Measurements from ENCODE around the gene PCNX2. TPM values are rescaled to one million over a fixed set of nuclear protein-coding genes. Genes with fewer than 3 reads are reported as not detected.
"Not testable (repeated sequence)": the region's sequence is repeated elsewhere in the genome, so short reads cannot be mapped to it uniquely, and the experiment has no call there.

PCNX2 gene
- total RNA-seq, 1 donor from 2014 or later = 22.1 TPM

DNA sequence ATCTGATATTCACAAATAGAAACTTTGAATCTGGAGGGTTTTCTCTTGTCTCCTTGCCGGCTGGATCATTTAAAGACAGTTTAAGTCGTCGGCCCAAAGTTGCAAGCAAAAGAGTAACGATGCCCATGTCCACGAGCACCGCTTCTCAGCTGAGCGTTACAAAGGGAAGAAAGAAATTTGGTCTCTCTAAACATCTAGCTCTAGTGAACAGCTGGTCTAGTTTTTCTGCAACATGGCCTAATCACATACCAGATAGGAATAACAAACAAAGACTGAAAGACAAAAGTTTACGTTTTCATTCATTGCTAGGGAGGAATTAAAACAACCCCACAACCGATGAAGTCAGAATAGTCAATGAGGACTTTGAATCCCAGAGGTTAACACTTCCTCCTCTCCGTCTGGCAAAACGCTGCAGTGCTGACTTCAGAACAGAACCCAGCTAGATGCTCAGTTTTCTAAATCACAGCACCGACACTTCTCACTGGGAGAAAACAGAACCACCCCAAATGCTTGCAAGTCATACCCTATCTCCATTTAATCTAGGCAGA lies 275.7 kb downstream of the PCNX2 start:
- intact Hi-C loops (cut with micrococcal nuclease) = no loop called here

DNA sequence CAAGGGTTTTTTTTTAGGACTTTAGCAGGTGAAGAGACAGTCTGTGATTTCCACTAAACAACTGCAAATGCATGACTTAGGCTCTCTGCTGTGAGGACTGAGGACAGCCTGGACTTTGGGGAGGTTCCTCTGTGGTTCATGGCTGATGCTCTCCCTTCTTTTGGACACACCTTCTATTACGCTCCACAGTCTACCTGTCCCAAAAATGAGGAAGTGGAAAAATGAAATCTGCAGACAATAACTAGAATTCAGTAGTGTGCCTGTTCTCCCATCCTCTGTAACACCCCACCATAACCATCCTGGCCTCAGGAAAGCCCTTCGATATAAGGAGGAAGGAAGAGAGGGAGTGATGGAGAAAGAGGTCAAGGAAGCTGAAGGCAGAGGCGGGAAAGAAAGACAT lies 276.4 kb downstream of the PCNX2 start:
- intact Hi-C loops (cut with micrococcal nuclease) = no loop called here

DNA sequence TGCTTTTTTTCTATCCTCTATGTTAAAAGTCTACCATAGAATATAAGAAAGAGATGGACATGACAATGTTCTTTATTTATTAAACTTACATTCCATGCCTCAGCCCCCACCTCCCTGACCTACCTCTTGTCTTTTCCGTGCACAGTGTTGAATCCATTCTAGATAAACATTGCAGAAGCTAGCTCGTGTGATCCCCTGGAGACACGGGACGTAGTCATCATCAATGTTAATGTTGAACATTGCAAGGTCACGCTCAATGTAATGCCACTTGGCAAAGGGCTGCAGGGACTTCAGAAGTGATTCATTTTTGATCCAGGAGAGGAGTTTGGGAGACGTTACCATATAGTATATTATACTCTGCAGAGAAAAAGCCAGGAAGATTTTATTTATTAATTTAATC lies 278.7 kb downstream of the PCNX2 start:
- intact Hi-C loops (cut with micrococcal nuclease) = no loop called here

DNA sequence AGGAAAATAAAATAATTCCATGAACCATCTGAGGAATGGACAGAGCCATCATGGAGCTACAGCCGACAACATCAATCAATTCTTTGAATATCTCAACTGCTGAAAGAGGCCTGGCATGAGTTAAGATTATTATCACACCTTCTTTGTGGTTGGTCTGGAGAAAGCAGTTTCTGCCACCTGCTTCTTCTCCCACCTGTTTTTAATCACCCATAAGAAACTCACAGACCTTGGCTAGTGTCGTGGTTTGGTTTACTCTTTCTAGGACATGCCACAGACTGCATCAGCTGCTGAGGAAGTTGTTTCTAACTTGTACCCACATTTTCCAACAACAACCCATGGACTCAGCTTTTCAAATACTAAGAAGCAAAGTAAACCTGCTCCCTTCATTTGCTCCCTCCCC lies 279.6 kb downstream of the PCNX2 start:
- intact Hi-C loops (cut with micrococcal nuclease) = no loop called here

DNA sequence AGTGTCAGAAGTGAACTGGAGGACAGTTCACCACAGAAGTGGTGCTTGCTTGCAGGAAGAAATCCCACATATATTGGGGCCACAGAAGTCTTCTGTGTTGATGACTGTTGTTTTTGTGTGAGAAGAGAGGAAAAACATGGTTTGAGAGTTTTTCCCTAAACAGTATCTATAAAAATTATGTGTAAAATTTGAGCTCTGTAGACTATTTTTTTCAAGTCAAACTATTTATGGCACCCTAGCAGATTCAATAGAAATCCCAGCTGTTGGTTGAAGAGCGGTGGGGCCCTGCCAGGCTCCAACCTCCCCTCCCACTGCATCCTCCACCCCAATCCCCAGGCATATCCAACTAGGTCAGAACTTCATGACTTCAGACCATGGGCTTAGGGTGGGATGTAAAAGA lies 283.5 kb downstream of the PCNX2 start:
- intact Hi-C loops (cut with micrococcal nuclease) = no loop called here

DNA sequence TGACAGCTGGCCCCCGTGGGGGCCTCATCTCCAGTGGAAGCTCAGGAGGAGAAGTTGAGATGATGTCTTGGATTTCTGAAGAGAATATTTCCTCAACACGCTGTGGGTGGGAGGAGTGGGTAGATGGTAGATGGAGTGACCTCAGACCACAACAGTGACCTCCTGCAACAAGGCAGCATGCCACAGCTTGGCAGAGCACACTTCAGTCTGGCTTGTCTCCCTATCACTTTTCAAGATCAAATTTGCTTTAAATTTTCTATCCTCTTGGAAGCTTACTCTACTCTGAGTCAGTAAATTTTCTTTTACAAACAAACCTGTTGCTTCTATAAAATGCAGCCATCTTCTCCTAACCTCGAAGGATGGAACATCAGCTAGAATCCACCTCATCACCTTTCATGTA lies 285.4 kb downstream of the PCNX2 start:
- intact Hi-C loops (cut with micrococcal nuclease) = no loop called here

DNA sequence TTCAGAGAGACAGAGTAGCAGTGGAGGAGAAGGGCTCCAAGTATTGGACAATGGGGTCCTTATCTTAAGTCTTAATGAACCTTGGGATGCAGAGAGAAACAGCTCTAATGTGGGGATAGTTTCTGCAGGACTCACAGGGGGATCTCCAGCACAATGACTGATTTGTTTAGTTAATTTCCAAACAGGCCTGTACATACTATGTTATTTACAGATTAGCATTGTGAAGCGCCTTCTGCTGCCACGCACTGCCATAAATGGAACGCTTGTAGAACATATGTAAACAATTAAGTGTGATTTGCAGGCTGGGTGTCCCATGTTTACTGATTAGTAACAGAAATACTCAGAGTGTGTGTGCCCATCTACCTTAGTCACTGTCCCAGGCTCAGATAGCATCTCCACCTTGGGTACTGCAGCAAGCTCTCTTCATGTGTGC lies 289.0 kb downstream of the PCNX2 start:
- intact Hi-C loops (cut with micrococcal nuclease) = no loop called here

DNA sequence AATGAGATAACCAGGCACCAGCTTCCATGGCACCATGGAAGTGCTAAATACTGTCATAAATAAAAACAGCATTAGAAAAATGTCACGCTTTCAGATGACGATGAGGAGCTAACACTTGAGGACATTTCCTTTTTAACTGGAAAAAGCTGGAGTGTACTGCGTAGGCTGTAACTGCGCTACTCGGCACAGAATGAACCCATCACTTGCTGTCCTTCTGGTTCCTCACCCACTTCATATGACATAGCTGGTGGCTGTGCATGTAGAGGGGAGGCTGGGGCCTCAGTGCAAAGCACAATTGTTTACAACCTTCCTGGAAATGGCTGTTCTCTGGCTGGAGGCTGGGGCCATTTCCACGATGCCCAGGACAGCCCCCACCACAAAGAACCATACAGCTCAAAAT lies 289.4 kb downstream of the PCNX2 start:
- intact Hi-C loops (cut with micrococcal nuclease) = no loop called here

DNA sequence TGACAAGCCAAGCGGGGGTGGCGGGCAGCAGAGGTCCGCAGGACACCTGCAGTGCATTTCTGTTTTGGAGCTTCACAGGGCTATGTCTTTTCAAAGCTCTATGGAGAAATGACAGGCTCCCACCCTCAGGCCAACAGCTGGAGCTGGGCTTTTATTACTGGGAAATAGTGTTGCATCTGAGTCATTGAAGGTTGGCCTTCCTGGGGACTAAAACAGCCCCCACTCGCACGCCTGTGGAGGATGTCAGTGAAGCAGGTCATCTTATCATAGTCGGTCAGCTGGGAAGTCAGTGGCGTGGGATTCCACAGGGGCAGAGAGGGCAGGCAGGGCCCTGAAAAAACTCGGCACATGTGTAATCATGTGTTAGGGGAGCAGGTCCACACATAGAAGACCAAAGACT lies 289.8 kb downstream of the PCNX2 start:
- intact Hi-C loops (cut with micrococcal nuclease) = no loop called here

DNA sequence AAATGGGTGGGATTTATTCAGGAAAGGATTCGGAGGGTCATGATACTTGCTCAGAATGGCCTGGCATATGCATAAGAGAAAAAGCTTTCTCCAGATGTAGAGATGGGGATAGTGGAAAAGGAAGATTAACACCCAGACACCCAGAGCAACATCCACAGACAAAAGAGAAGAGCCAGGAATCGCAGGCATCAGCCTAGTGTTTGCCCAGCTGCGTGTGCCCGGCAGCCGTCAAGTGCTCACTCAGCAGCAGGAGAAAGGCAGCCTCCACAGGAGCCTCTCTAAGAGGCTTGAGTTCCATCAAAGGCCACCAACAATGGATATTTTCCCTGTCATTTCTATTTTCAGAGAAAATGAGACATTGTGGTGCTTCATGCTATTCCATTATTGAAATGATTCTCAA lies 290.4 kb downstream of the PCNX2 start:
- intact Hi-C loops (cut with micrococcal nuclease) = no loop called here

DNA sequence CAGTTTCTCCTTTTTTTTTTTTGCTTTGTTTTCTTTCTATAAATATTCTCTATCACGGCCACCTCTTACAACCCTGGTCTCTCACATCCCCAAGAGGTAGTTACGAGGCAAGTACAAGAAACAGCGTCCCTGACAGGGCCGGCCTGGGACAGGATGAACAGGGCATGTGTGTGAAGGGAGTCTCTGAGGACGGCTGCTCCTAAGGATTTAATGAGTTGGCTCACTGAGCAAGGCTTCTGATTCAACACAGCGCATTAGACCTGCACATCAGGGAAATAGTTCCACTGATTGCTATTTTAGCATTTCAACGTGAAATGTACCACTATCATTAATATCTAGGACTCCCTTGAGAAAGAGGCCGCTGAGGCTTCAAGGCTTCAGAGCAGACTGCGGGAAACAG lies 291.1 kb downstream of the PCNX2 start:
- intact Hi-C loops (cut with micrococcal nuclease) = no loop called here

DNA sequence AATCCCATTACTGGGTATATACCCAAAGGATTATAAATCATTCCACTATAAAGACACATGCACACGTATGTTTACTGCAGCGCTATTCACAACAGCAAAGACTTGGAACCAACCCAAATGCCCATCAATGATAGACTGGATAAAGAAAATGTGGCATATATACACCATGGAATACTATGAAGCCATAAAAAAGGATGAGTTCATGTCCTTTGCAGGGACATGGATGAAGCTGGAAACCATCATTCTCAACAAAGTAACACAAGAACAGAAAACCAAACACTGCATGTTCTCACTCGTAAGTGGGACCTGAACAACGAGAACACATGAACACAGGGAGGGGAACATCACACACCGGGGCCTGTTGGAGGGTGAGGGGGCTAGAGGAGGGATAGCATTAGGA lies 291.9 kb downstream of the PCNX2 start:
- intact Hi-C loops (cut with micrococcal nuclease) = not testable (repeated sequence)

DNA sequence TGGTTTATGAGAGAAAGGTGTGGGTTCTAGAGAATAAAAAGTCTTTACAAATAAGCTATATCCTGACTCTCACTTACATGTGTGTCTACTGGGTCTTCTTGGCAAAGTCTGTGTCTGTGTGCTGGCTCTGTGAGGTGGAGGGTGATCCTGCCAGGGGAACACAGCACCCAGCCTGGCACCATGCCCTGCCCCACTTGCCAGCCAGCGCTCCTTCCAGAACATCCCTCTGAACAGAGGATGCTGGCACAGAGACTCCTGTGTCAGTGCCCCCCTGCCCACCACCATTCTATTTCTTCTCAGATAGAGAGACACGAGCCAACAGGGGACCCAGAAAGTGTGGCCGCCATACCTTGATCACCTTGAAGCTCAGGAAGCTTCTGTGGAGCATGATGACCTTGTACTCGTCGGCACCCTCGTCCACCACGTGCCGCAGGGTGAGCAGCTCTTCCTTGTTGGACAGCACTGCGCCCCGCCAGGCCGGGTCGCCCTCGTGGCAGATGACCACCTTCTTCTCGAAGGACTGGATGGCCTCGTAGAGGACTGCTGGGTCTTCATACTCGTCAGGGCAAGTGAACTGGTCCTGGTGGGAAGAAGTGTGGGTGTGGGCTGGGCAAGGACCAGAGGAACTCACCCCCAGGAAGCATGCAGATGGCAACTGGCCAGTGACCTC lies 295.4 kb downstream of the PCNX2 start:
- intact Hi-C loops (cut with micrococcal nuclease) = no loop called here

DNA sequence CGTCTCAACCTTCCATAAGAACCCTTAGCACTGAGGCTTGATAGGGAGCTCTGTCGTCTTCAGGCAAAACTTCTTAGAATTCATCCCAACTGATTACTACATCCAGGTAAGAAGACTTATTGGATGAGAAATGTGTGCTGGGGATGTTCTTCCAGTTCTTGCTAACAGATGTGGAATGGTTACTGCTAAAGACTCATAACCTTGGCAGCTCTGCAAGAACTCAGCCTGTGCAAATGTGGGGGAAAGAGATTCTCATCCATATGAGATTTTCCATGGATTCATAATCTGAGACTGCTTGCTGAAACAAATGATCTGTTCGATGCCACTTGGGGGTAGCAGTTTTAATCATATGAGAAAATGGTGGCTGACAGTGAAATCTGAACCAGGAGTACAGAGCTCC lies 296.9 kb downstream of the PCNX2 start:
- intact Hi-C loops (cut with micrococcal nuclease) = no loop called here

DNA sequence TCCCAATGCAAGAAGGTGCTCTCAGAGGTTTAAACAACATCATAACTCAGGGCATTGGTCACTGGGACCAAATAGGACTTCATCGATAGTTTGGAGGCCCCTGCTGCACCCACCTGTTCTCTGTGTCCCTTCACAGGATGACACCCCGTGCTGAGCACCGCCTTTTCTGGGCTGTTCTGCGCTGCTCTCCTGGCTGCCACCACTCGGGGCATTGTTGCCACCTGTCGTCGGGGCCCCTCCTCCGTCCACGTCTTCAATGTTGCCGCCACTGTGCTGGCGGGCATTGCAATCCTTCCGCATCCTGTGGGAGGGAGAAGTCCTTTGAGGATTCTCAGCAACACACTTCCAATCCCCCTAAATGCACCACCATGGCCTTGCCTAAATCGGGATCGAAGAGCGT lies 297.4 kb downstream of the PCNX2 start:
- intact Hi-C loops (cut with micrococcal nuclease) = no loop called here

DNA sequence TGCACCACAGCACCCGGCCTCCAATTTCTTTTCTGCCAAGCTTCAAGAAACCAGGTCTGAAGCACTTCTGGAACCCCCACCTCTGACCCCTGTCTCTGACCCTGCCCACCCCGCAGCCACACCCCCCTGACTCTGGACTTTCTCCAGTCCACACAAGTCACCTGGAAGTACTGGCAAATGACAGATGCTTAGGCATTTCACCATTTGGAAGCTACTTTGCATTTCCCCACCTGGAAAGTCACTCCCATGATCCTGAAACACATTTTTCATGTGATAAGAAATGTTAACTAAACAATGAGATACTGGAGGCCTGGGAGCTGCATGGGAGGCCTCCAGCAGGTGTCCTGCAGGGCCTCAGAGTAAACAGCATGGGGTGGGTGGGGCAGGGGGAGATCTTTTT lies 299.4 kb downstream of the PCNX2 start:
- intact Hi-C loops (cut with micrococcal nuclease) = no loop called here

DNA sequence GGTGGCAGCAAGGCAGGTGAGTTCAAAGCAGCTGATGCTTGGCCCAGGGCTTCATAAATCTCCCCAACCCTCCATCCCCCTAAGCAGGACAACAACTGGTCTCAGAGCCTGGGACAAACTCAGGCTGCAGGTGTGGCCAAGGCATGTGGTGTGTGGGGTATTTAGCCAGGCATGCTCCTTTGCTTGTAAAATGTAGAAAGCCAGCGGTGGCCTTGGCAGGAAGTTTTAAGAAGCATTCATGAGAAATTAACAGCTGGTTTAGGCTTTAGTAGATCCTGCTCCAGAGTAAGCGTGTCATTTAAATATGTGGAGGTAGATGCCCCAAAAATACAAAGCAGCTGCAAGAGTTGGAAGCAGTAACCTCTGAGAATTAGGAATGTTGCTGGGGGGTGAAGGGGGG lies 300.3 kb downstream of the PCNX2 start:
- intact Hi-C loops (cut with micrococcal nuclease) = no loop called here

DNA sequence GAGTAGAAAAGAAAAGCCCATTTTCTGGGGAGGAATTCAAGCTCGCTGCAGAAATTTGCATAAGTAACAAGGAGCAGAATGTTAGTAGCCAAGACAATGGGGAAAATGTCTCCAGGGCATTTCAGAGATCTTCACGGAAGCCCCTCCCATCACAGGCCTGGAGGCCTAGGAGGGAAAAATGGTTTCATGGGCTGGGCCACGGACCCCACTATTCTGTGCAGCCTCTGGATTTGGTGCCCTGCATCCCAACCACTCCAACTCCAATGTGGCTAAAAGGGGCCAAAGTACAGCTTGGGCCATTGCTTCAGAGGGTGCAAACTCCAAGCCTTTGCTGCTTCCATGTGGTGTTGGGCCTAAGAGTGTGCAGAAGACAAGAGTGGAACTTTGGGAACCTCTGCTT lies 302.0 kb downstream of the PCNX2 start:
- intact Hi-C loops (cut with micrococcal nuclease) = no loop called here

DNA sequence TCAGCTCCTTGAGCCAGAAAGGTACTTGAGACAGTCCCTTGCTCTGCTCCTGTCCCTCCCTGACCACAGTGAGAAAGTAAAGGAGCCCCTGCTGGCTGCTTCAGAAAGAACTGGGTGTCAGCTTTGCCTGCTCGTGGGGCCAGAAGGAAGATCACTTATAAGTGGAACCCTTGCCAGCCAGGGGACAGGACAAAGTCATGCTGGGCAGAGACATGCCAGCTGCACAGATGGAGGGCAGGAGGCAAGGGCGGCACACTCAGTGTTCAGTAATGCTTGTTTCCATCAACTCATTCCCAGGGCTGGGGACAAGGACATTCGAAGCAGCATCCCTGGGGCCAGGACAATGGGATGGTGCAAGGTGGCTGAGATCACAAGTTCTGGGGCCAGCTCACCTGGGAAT lies 303.3 kb downstream of the PCNX2 start:
- intact Hi-C loops (cut with micrococcal nuclease) = no loop called here

DNA sequence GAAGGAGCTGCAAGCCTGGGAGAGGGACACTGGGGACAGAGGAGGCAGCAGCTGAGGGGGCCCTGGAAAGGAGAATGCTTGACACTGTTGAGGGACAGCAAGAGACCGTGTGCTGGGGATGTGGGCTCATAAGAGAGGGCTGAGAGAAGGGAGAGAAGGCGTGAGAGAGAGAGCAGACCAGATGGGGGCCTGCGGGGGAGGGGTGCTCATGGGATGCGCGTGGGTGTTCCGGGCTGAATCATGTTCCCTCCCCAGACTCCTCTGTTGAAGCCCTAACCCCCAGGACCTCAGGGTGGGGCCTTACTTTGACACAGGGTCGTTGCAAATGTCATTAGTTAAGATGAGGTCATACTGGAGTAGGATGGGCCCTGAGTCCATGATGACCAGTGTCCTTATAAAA lies 304.3 kb downstream of the PCNX2 start:
- intact Hi-C loops (cut with micrococcal nuclease) = no loop called here

DNA sequence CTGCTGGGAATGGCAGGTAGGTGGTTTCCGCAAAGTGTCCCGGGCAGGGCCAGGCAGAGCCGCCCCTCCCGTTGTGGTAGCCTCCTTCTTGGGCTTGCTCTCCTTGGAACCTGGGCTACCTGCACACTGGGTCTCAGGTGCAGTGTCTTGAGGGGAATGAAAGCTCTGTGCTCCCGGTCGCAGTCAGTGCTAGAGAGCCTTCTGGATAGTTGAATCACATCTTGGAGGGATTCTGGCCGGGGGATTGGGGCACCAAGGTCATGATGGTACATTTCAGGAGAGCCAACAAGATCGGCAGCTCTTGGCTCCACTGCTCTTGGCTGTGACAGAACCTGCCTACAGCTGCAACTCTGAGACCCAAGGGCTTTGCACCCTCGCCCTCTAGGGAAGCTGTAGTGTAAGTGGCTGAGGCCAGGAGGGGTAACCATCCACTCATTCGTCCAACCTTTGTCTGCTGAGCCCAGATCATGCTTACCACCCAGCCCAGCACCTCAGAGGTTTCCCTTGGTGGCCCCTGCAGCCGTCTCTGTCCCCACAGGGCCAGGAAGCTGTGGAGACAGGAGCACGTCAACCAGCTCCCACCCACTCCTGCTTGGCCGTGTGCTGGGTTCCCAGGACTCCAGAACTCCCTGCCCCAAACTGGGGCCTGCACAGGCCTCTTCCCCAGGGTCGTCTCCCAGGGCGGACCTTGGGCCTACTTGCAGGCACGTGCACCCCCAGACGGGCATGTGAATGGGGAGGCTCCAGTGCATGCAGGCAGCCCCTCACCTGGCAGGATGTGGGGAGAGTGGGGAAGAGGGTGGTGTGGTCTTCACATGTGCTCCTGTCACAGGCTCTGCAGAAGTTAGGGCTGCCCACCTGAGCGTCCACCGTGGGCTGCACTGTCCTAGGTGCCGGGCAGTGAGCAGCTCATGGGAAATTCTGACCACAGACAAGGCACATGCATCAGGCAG lies 305.1 kb downstream of the PCNX2 start:
- intact Hi-C loops (cut with micrococcal nuclease) = no loop called here

DNA sequence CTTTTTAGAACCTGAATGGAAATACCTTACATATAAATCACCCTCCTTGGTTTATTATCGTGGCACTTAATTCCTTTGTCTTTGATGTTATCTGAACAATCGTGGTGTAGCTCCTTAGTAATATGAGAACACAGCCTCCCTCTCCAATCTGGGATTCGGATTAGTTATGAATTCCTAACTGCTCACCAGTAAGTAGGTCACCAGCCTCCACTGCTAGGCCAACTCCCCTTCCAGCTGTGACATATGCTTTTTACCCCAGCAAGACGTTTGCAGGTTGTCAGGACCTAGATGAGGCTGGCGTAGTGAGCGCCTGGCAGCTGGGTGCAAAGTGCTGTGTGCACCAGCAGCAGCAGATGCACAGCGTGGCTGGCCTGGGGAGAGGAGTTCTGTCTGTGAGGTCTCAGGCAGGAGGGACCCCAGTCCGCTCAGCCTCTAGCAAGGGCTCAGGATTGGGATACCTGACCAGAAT lies 306.9 kb downstream of the PCNX2 start:
- intact Hi-C loops (cut with micrococcal nuclease) = no loop called here

Data from T-helper 2 cell treated with Interferon-gamma antibody and Interleukin-4, amounts not matched to agents 100 ng/mL and 5 ng/mL, for 36 hours (primary cell).